Left lung (tissue), 10 donors: ENCODE measurements around the gene EPM2AIP1. TPM values are rescaled to one million over a fixed set of nuclear protein-coding genes. Genes with fewer than 3 reads are reported as not detected.

Experiments
- ATAC-seq: fragments of 200-7000 bp; cut with Tn5 transposase; one replicate; pipeline ENCODE4 v1.9.1; 2020; ENCODE audit warnings: moderate library complexity
- DNase-seq, 4 donors: peaks; one replicate each; pipeline ENCODE4 v3.0.0-alpha.2; 2013 to 2020
- H3K27ac ChIP-seq, 2 donors: fragments of 200-600 bp; sonication (generic) in 1 of 2; one replicate each; pipeline versions ENCODE4 v1.5.0 to v1.8.0; 2020 to 2021
- H3K27me3 ChIP-seq, 2 donors: fragments of 200-600 bp; sonication (generic) in 1 of 2; one replicate each; pipeline versions ENCODE4 v1.5.0 to v1.8.0; 2020 to 2021
- H3K36me3 ChIP-seq, 2 donors: fragments of 200-600 bp; sonication (generic) in 1 of 2; one replicate each; pipeline versions ENCODE4 v1.5.0 to v1.8.0; 2020 to 2021
- H3K4me1 ChIP-seq, 2 donors: fragments of 200-600 bp; one replicate each; pipeline ENCODE4 v1.8.0; 2021
- H3K4me3 ChIP-seq, 2 donors: fragments of 200-600 bp; sonication (generic) in 1 of 2; one replicate each; pipeline versions ENCODE4 v1.5.0 to v1.8.0; 2020 to 2021; ENCODE audit warnings: mild to moderate bottlenecking in 1 of 2
- H3K9me3 ChIP-seq, 2 donors: fragments of 200-600 bp; sonication (generic) in 1 of 2; one replicate each; pipeline versions ENCODE4 v1.5.0 to v1.8.0; 2020 to 2021
- CTCF ChIP-seq, 2 donors: fragments of 200-600 bp; sonication (generic) in 1 of 2; IDR thresholded peaks; one replicate each; pipeline versions ENCODE4 v1.5.0 to v1.8.0; 2021; ENCODE audit warnings: antibody characterized with exemption in 2 of 2
- intact Hi-C, 2 donors: fragments of 100-400 bp; cut with DNase I; formaldehyde crosslinking; loops; one replicate each; pipeline versions ENCODE4 v1.11.2 to v1.14.2; 2022
- polyA plus RNA-seq, 6 donors: library from polyadenylated mRNA; unstranded; fragments of 120-200 nt; gene quantifications; one replicate each; pipeline ENCODE4 v1.2.1, GENCODE V29; 2013; ENCODE audit not compliant: insufficient read length in 6 of 6
- total RNA-seq, 2 donors: library from RNA; stranded (reverse); fragmentation: NEBNext Ultra II Directional; extraction: Animal tissue kit (Norgen Biotek cat#: 25700); gene quantifications; one replicate each; pipeline ENCODE4 v1.2.1, GENCODE V29; 2021
- donor health status: DM: no; HTN: yes; CAD: no.
- donor health status: DM: no; HTN: no; CAD: no.

Gene EPM2AIP1
- total and polyA plus RNA-seq, 8 donors = 16.5 to 62.1 (median 57.6) TPM

GRCh38 chr3:37029516-37030163 lies 36.7 kb upstream of the EPM2AIP1 start:
- H3K36me3 ChIP-seq = peaks cover 0 to 93% of the 10 kb centered on the region in 2 donors
- intact Hi-C loops = no loop called here
- no peak overlapping the region for H3K4me3 ChIP-seq
- H3K9me3 ChIP-seq = no peaks in the 10 kb centered on the region
- H3K27me3 ChIP-seq = no peaks in the 10 kb centered on the region
- DNase-seq (no peak), ATAC-seq (no peak)
- no peak for TF ChIP-seq CTCF (IDR thresholded peaks at IDR 0.05)
- H3K27ac ChIP-seq = no peak overlapping the region
- peaks cover 6% of the 10 kb centered on the region in 2 donors for H3K4me1 ChIP-seq

DNA sequence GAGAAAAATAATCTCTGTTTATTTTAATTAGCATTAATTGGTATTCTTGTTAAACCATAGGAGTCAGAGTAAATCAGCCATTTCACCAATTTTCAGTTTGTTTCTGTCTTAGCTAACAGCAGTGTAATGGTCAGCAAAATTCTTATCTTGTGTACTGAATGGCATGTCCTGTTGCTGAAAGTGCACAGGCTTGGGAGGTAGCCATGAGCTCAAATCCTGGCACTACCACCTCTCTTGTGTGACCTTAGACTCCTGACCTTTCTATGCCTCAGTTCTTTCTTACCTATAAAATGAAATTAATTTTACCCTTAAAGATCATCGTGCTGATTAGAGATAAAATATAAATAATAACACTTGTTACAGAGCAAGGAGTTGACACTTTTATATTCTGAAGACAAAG lies 36.2 kb upstream of the EPM2AIP1 start:
- Histone ChIP-seq H3K27me3 (no peaks in the 10 kb centered on the region), H3K4me3 (no peak overlapping the region), H3K27ac (no peak overlapping the region), H3K9me3 (no peaks in the 10 kb centered on the region), H3K36me3 (peaks cover 0 to 88% of the 10 kb centered on the region in 2 donors), H3K4me1 (peaks cover 6 to 11% of the 10 kb centered on the region in 2 donors)
- DNase-seq (no peak), ATAC-seq (no peak)
- TF ChIP-seq CTCF (IDR thresholded peaks at IDR 0.05) = no peak
- intact Hi-C loops = no loop called here

- DNase-seq = no peak
- intact Hi-C loops = no loop called here
Measured at GRCh38 chr3:37028329-37028728, 35.4 kb upstream of the EPM2AIP1 start.

GRCh38 chr3:37026851-37027250 lies 33.9 kb upstream of the EPM2AIP1 start:
- no peaks in the 10 kb centered on the region for H3K27me3 ChIP-seq
- H3K27ac ChIP-seq = no peak overlapping the region
- intact Hi-C loops = no loop called here
- TF ChIP-seq CTCF (IDR thresholded peaks at IDR 0.05) = no peak
- H3K9me3 ChIP-seq = no peaks in the 10 kb centered on the region
- H3K36me3 ChIP-seq = peaks cover 0 to 88% of the 10 kb centered on the region in 2 donors
- no peak overlapping the region for H3K4me3 ChIP-seq
- DNase-seq = no peak
- no peak for ATAC-seq
- peaks cover 6 to 11% of the 10 kb centered on the region in 2 donors for H3K4me1 ChIP-seq

More at GRCh38 chr3:37028329-37028728, 35.4 kb upstream of the EPM2AIP1 start:
- no peak for TF ChIP-seq CTCF (IDR thresholded peaks at IDR 0.05)
- H3K4me1 ChIP-seq = peaks cover 6 to 11% of the 10 kb centered on the region in 2 donors
- no peak overlapping the region for H3K27ac ChIP-seq
- ATAC-seq = no peak
- no peaks in the 10 kb centered on the region for H3K27me3 ChIP-seq
- H3K36me3 ChIP-seq = peaks cover 0 to 88% of the 10 kb centered on the region in 2 donors
- H3K4me3 ChIP-seq = no peak overlapping the region
- H3K9me3 ChIP-seq = no peaks in the 10 kb centered on the region

GRCh38 chr3:37025561-37026335 lies 32.8 kb upstream of the EPM2AIP1 start:
- H3K27ac ChIP-seq = no peak overlapping the region
- no peaks in the 10 kb centered on the region for H3K27me3 ChIP-seq
- H3K4me3 ChIP-seq = no peak overlapping the region
- intact Hi-C loops = no loop called here
- TF ChIP-seq CTCF (IDR thresholded peaks at IDR 0.05) = no peak
- no peak for DNase-seq
- H3K9me3 ChIP-seq = no peaks in the 10 kb centered on the region
- no peak for ATAC-seq
- peaks cover 2 to 11% of the 10 kb centered on the region in 2 donors for H3K4me1 ChIP-seq
- H3K36me3 ChIP-seq = peaks cover 0 to 88% of the 10 kb centered on the region in 2 donors
